PC-3 (cell line): Measurements from ENCODE around the gene CRABP1. TPM values are rescaled to one million over a fixed set of nuclear protein-coding genes. Genes with fewer than 3 reads are reported as not detected.

Experiments used
- ATAC-seq: fragments of 200-7000 bp; cut with Tn5 transposase; 2 replicates; pipeline ENCODE4 v1.9.1; 2020; ENCODE audit warnings: mild to moderate bottlenecking, moderate library complexity
- BruUV-seq: library from RNA; stranded (reverse); fragments of 400-500 nt; replicated peaks from 2 replicates; lab custom pipeline; 2021; lab: Mats Ljungman, UMichigan
- CTCF ChIA-PET: fragments of 300-600 bp; sonication (Branson Sonifier 250); formaldehyde crosslinking; loops from one replicate; lab custom pipeline; 2022; ENCODE audit warnings: antibody characterized with exemption; lab: Charles Lee
- POLR2A ChIA-PET: fragments of 300-600 bp; sonication (Branson Sonifier 250); formaldehyde crosslinking; loops from one replicate; lab custom pipeline; 2022; ENCODE audit warnings: antibody characterized with exemption; ENCODE audit not compliant: unreplicated experiment; lab: Charles Lee
- DNase-seq: peaks from one replicate; pipeline ENCODE4 v3.0.0-alpha.2; 2015
- H2AFZ ChIP-seq: fragments of 300-600 bp; sonication (generic); 2 replicates; pipeline ENCODE4 v1.6.0; 2016; ENCODE audit warnings: antibody characterized with exemption, low read length
- H3F3A ChIP-seq: fragments of 300-600 bp; sonication (generic); one replicate; pipeline ENCODE4 v1.6.0; 2017; ENCODE audit warnings: antibody characterized with exemption, low read length, control low read depth, mild to moderate bottlenecking; ENCODE audit not compliant: unreplicated experiment
- H3K27ac ChIP-seq: fragments of 300-600 bp; sonication (generic); 2 replicates; pipeline ENCODE4 v1.5.1; 2016; ENCODE audit warnings: mild to moderate bottlenecking, low read length
- H3K27me3 ChIP-seq: fragments of 300-600 bp; sonication (generic); 2 replicates; pipeline ENCODE4 v1.6.1; 2016; ENCODE audit warnings: low read length, mixed read lengths
- H3K36me3 ChIP-seq: fragments of 300-600 bp; sonication (generic); 2 replicates; pipeline ENCODE4 v1.6.1; 2016; ENCODE audit warnings: low read depth, mixed run types, low read length, mixed read lengths
- H3K4me1 ChIP-seq: fragments of 300-600 bp; sonication (generic); 2 replicates; pipeline ENCODE4 v1.5.1; 2016; ENCODE audit warnings: low read length; ENCODE audit not compliant: insufficient read depth
- H3K4me2 ChIP-seq: fragments of 300-600 bp; sonication (generic); 2 replicates; pipeline ENCODE4 v1.6.0; 2016; ENCODE audit warnings: low read length
- H3K4me3 ChIP-seq: fragments of 300-600 bp; sonication (generic); 2 replicates; pipeline ENCODE4 v1.5.1; 2016; ENCODE audit warnings: mild to moderate bottlenecking, low read length, mixed read lengths
- H3K79me2 ChIP-seq: fragments of 300-600 bp; sonication (generic); 2 replicates; pipeline ENCODE4 v1.6.1; 2017; ENCODE audit warnings: low read length, mixed read lengths
- H3K9ac ChIP-seq: fragments of 300-600 bp; sonication (generic); 2 replicates; pipeline ENCODE4 v1.6.0; 2016; ENCODE audit warnings: mild to moderate bottlenecking, low read length
- H3K9me2 ChIP-seq: fragments of 300-600 bp; sonication (generic); replicated peaks from 2 replicates; pipeline ENCODE4 v1.6.1; 2016; ENCODE audit warnings: mixed run types, low read length, mixed read lengths
- H3K9me3 ChIP-seq: fragments of 300-600 bp; sonication (generic); 2 replicates; pipeline ENCODE4 v1.6.1; 2016; ENCODE audit warnings: low read length, mixed read lengths
- H4K20me1 ChIP-seq: fragments of 300-600 bp; sonication (generic); 2 replicates; pipeline ENCODE4 v1.6.1; 2016; ENCODE audit warnings: low read length, mixed read lengths
- CTCF ChIP-seq: fragments of 300-600 bp; sonication (generic); conservative IDR thresholded peaks from 2 replicates; pipeline ENCODE4 v1.5.1; 2017; ENCODE audit warnings: antibody characterized with exemption, low read depth, mild to moderate bottlenecking, low read length
- EZH2 ChIP-seq: fragments of 300-600 bp; sonication (generic); IDR thresholded peaks from one replicate; pipeline ENCODE4 v1.6.1; 2017; ENCODE audit warnings: antibody characterized with exemption, mild to moderate bottlenecking, low read length; ENCODE audit not compliant: unreplicated experiment
- EZH2phosphoT487 ChIP-seq: fragments of 300-600 bp; sonication (generic); IDR thresholded peaks from 2 replicates; pipeline ENCODE4 v1.6.1; 2018; ENCODE audit warnings: mild to moderate bottlenecking, antibody characterized with exemption, low read length, borderline replicate concordance
- intact Hi-C: fragments of 100-400 bp; cut with micrococcal nuclease; formaldehyde crosslinking; loops from 2 replicates; pipeline ENCODE4 v1.9.0; 2023
- total RNA-seq: library from RNA; depleted of rRNA; stranded (reverse); fragments of >200 nt; gene quantifications from 2 replicates; pipeline ENCODE4 v1.2.3, GENCODE V29; 2014

Gene CRABP1
- total RNA-seq, 1 experiment from 2014 or later, result not detected

GRCh38 chr15:78316283-78317083 lies 23.7 kb upstream of the CRABP1 start:
- no peak overlapping the region for H3K4me3 ChIP-seq
- no peak overlapping the region for H3K4me2 ChIP-seq
- intact Hi-C loops, result no loop called here
- H3K27ac ChIP-seq, result no peak overlapping the region
- H3K9me2 ChIP-seq, result no peaks in the 10 kb centered on the region
- H3K27me3 ChIP-seq, result no peaks in the 10 kb centered on the region
- H3F3A ChIP-seq, result no peaks in the 10 kb centered on the region
- TF ChIP-seq EZH2 (no peak), EZH2phosphoT487 (no peak), CTCF (no peak)
- H2AFZ ChIP-seq, result no peak overlapping the region
- ChIA-PET CTCF (interaction anchor here (0.6 to 0.7 kb wide), 2 partner anchors 106 to 122 kb away, joined by 3 read pairs; no protein-coding TSS in a partner anchor), POLR2A (no interaction called here)
- DNase-seq (no peak), ATAC-seq (peak; percentile 23)
- H3K4me1 ChIP-seq, result peaks cover 5% of the 10 kb centered on the region; the same call in 1 of the 2 replicates
- no peaks in the 10 kb centered on the region for H3K9me3 ChIP-seq
- TSS peak; percentile 24 for BruUV-seq
- H3K36me3 ChIP-seq, result no peaks in the 10 kb centered on the region
- H3K79me2 ChIP-seq, result no peaks in the 10 kb centered on the region
- H4K20me1 ChIP-seq, result no peaks in the 10 kb centered on the region
- H3K9ac ChIP-seq, result no peak overlapping the region

GRCh38 chr15:78317145-78317836 lies 22.9 kb upstream of the CRABP1 start:
- peak; percentile 52 for DNase-seq
- Histone ChIP-seq H3K27ac (no peak overlapping the region), H3K4me3 (no peak overlapping the region), H3K4me2 (no peak overlapping the region), H3K9me3 (no peaks in the 10 kb centered on the region), H3K4me1 (peaks cover 11% of the 10 kb centered on the region), H3K9ac (no peak overlapping the region), H3K79me2 (no peaks in the 10 kb centered on the region), H3F3A (no peaks in the 10 kb centered on the region), H3K27me3 (no peaks in the 10 kb centered on the region), H4K20me1 (no peaks in the 10 kb centered on the region), H3K36me3 (no peaks in the 10 kb centered on the region), H2AFZ (no peak overlapping the region), H3K9me2 (no peaks in the 10 kb centered on the region)
- BruUV-seq, result TSS peak; percentile 84
- peak; percentile 52 for ATAC-seq
- intact Hi-C loops, result no loop called here
- TF ChIP-seq EZH2 (no peak), CTCF (peak; percentile 44), EZH2phosphoT487 (no peak)
- CTCF ChIA-PET, result interaction anchor here (0.6 kb wide), 2 partner anchors 102 to 121 kb away, joined by 3 to 4 read pairs; no protein-coding TSS in a partner anchor
- POLR2A ChIA-PET, result interaction anchor here (0.5 kb wide), 1 partner anchor 140 kb away, joined by 3 read pairs; no protein-coding TSS in a partner anchor
